GM12874 (cell line): ENCODE data around the gene FAM20B.

ENCODE experiments used
- TF ChIP-seq, protein P1 (sequence below): IDR thresholded peaks from 2 replicates; pipeline ENCODE4 v1.5.1; 2011; ENCODE audit warnings: low read depth, mild to moderate bottlenecking, control low read depth, low read length, moderate library complexity; ENCODE audit not compliant: insufficient read depth

Gene FAM20B

DNA sequence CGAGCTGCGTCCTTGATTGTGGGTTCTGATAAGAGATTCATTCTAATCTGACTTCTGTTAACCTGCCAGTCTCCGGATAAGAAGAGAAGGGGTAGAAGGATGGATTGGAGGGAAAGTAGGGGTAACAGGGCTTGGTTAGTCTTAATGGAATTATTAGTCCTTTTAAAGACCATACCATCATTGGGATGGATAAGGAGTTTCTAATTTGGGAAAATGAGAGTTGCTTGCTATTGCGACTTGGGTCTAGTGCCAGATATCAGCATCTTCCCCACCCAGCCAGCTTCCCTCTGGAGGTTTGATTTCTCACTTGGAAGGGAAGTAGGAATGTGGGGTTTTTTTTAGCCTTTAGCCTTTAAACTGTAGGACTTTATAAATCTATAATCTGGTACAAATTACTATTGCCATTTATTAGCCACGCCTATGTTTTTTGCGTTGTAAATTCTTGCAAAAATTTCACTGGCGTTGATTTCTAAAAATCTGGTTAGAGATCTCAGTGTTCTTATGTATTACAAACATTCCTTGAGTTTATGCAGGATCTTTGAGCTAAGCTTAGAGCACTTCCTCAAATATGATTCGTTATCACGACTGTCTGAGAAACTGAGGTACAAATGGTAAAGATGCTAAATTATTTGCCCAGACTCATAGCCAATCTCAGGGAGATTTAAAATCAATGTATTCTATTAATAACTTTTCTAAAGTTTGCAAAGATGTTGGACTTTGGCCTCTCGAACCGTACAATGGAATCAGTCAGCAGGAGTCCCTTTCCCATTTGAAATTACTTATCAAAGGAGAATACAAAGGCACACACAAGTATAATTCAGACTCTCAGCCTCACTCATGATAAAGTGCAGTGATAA is 1.3 kb downstream of the FAM20B start:
- TF ChIP-seq, protein P1, sequence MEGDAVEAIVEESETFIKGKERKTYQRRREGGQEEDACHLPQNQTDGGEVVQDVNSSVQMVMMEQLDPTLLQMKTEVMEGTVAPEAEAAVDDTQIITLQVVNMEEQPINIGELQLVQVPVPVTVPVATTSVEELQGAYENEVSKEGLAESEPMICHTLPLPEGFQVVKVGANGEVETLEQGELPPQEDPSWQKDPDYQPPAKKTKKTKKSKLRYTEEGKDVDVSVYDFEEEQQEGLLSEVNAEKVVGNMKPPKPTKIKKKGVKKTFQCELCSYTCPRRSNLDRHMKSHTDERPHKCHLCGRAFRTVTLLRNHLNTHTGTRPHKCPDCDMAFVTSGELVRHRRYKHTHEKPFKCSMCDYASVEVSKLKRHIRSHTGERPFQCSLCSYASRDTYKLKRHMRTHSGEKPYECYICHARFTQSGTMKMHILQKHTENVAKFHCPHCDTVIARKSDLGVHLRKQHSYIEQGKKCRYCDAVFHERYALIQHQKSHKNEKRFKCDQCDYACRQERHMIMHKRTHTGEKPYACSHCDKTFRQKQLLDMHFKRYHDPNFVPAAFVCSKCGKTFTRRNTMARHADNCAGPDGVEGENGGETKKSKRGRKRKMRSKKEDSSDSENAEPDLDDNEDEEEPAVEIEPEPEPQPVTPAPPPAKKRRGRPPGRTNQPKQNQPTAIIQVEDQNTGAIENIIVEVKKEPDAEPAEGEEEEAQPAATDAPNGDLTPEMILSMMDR = no peak

DNA sequence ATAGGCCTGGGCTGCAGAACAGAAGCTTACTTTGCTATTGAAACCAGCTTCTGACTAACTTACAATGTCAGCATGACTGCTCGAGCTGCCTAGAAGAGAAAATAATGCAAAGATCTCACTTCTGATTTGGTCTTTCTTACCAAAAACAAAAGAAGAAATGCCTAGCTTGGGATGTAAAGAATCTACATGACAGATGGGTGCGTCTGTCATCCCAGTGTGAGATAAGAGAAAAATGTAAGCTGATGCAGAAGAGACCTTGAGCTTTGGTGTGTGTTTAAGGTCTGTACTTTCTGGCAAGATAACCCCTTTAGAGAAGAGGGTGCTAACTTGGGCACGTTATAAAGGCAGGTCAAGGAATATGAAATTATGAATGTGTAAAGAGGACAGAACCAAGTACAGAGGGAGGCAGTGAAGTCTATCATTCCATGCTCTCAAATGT is 3.6 kb downstream of the FAM20B start:
- TF ChIP-seq, protein P1 = no peak

DNA sequence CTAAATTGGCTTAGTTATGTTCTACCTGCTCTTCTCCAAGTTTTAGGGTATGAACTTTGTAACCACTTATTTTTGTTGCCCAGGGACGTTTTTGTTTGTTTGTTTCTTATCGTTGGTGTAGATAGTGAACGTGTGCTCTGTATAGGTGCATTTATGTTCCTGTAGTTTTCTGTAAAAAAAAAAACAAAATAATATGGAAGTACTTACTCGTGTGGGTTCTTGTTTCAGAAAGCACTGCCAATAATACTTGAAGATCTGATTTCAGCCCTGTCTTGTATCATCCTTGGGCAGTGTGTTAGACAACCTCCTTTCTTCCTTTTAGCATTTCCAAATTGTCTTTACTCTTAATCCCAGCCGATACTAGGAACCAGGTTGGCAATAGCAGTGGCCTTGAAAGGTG is 4.4 kb downstream of the FAM20B start:
- TF ChIP-seq, protein P1 = no peak

DNA sequence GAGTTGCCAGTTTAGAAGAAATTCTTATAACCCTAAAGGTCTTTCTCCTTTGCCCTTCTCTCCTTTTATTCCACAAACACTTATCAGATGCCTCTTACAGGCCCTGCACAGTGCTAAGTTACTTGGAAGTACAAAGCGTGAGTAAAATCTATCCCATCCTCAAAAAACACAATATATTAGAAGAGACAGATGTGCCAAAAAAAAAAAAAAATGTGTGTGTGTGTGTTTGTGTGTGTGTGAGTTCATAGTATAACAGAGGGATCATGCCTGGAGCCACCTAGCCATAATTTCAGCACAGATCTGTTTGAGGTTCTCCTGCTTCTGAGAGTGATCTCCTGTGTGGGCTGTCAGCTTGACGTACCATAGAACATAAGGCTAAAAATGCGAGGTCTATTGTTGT is 5.0 kb downstream of the FAM20B start:
- TF ChIP-seq, protein P1 = no peak

DNA sequence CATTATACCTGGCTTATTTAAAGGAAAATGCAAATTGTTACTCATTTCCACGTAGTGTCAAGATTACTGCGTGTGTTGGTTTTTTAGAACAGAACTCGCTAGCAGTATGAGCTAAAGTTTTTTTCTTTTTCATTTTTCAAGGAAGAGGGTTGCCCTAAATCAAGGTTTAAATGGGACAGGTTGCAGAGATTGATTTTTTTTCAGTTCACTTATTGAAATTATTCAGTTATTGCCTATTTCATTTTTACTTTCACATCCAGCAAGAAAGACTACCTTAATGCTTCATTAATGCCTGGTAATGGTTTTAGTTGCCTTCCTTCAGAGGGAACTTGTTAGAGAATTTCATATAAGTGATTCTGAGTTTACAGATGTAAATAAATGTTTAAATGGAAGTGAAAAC is 5.6 kb downstream of the FAM20B start:
- TF ChIP-seq, protein P1 = no peak

DNA sequence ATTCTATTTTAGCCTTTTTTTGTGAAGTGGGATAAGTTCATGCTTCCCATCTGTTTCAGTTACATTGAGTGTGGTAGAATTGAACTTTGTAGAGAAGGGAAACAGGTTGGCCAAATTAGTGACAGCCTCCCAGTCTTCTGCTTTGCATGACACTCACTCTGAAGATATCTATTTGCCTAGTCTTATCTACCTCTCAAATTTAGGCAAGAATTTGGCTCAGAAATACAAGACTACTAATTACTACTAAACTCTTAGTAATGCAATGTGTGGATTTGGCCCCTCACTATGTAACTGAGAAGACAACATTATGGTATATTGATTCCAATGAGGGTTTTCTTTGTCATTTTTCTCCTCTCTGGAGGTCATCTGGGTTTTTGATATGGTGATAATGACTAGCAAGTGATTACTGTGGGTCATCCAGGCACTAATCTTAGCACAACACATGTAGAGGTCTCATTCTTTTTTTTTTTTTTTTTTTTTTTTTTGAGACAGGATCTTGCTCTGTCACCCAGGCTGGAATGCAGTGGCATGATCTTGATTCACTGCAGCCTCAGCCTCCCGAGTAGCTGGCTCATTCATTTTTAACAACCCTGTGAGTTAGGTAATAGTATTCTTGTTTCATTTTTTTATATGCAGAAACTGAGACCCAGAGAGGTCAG is 6.3 kb downstream of the FAM20B start:
- TF ChIP-seq, protein P1 = no peak

DNA sequence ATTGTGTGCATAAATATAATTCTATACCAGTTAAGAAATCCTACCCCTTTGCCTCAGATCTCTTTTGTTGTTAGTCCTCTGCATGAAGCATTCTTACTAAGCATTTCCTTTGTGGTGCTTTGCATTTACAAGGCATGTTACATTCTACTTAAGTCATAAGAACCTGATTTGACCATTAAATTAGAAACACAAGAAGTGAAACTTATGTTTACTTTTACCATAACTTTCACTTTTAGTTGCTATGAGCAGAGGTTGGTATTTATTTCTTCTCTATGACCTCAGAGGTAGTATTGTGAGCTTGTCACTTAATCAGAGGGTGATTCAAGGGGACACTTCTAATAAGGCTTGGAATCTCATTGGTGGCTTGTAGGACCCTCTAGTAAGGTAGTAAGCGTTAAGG is 9.0 kb downstream of the FAM20B start:
- TF ChIP-seq, protein P1 = no peak
